ENCODE results near the gene ETV3.

The ETV3 gene

GRCh38 chr1:157139052-157139715 is 989 bp upstream of the ETV3 start:
- Histone ChIP-seq H2AFZ (ENCODE audit: low read depth, low read length) (no peak overlapping the region), H3K9ac (ENCODE audit: low read length) (peak overlapping the region; percentile 82), H3K27me3 (ENCODE audit: low read depth, low read length) (no peaks in the 10 kb centered on the region), H3K4me1 (ENCODE audit: low read length) (peaks cover 61% of the 10 kb centered on the region), H3K4me3 (ENCODE audit: low read length) (peak overlapping the region; percentile 91), H3K79me2 (ENCODE audit: low read length) (peaks cover 48% of the 10 kb centered on the region), H4K20me1 (ENCODE audit: insufficient read depth, low read length) (peaks cover 23% of the 10 kb centered on the region), H3K27ac (ENCODE audit: low read length) (peak overlapping the region; percentile 76), H3K36me3 (replicated peaks; ENCODE audit: low read depth, low read length) (peaks cover 20% of the 10 kb centered on the region), H3K9me3 (ENCODE audit: insufficient read depth, low read length) (no peaks in the 10 kb centered on the region), H3K4me2 (ENCODE audit: low read length) (peak overlapping the region; percentile 89)
- TF ChIP-seq CTCF (IDR thresholded peaks at IDR 0.05; ENCODE audit: low read depth, low read length) (no peak), EZH2phosphoT487 (IDR thresholded peaks at IDR 0.05; ENCODE audit: low read depth) (no peak)

GRCh38 chr1:157137408-157138219 is 581 bp downstream of the ETV3 start:
- H3K79me2 ChIP-seq (ENCODE audit: low read length), result peaks cover 57% of the 10 kb centered on the region
- peak overlapping the region; percentile 76 for H3K27ac ChIP-seq (ENCODE audit: low read length)
- no peak overlapping the region for H2AFZ ChIP-seq (ENCODE audit: low read depth, low read length)
- H3K4me1 ChIP-seq (ENCODE audit: low read length), result peaks cover 52% of the 10 kb centered on the region
- no peaks in the 10 kb centered on the region for H3K9me3 ChIP-seq (ENCODE audit: insufficient read depth, low read length)
- H3K27me3 ChIP-seq (ENCODE audit: low read depth, low read length), result no peaks in the 10 kb centered on the region
- TF ChIP-seq EZH2phosphoT487 (IDR thresholded peaks at IDR 0.05; ENCODE audit: low read depth) (no peak), CTCF (IDR thresholded peaks at IDR 0.05; ENCODE audit: low read depth, low read length) (no peak)
- peak overlapping the region; percentile 89 for H3K4me2 ChIP-seq (ENCODE audit: low read length)
- H3K9ac ChIP-seq (ENCODE audit: low read length), result peak overlapping the region; percentile 82
- peaks cover 23% of the 10 kb centered on the region for H4K20me1 ChIP-seq (ENCODE audit: insufficient read depth, low read length)
- peak overlapping the region; percentile 91 for H3K4me3 ChIP-seq (ENCODE audit: low read length)
- H3K36me3 ChIP-seq (replicated peaks; ENCODE audit: low read depth, low read length), result peaks cover 36% of the 10 kb centered on the region

- TF ChIP-seq EZH2phosphoT487 (IDR thresholded peaks at IDR 0.05; ENCODE audit: low read depth), result no peak
- TF ChIP-seq CTCF (IDR thresholded peaks at IDR 0.05; ENCODE audit: low read depth, low read length), result no peak
- Histone ChIP-seq H3K4me2 (ENCODE audit: low read length) (peak overlapping the region; percentile 89), H3K4me1 (ENCODE audit: low read length) (peaks cover 46% of the 10 kb centered on the region), H3K9me3 (ENCODE audit: insufficient read depth, low read length) (no peaks in the 10 kb centered on the region), H3K79me2 (ENCODE audit: low read length) (peaks cover 61% of the 10 kb centered on the region), H3K4me3 (ENCODE audit: low read length) (peak overlapping the region; percentile 91), H3K9ac (ENCODE audit: low read length) (peak overlapping the region; percentile 82), H3K27me3 (ENCODE audit: low read depth, low read length) (no peaks in the 10 kb centered on the region), H4K20me1 (ENCODE audit: insufficient read depth, low read length) (peaks cover 23% of the 10 kb centered on the region), H2AFZ (ENCODE audit: low read depth, low read length) (no peak overlapping the region), H3K36me3 (replicated peaks; ENCODE audit: low read depth, low read length) (peaks cover 41% of the 10 kb centered on the region), H3K27ac (ENCODE audit: low read length) (peak overlapping the region; percentile 76; the same call in 1 of the 2 replicates)
These were observed 1.2 kb downstream of the ETV3 start for GRCh38 chr1:157137046-157137407.

GRCh38 chr1:157136133-157136532 is 2.1 kb downstream of the ETV3 start:
- TF ChIP-seq CTCF (IDR thresholded peaks at IDR 0.05; ENCODE audit: low read depth, low read length) (0 out of 2 replicates have a peak, but pooled peaks have one; percentile 5), EZH2phosphoT487 (IDR thresholded peaks at IDR 0.05; ENCODE audit: low read depth) (no peak)
- Histone ChIP-seq H3K9ac (ENCODE audit: low read length) (peak overlapping the region; percentile 82), H3K27ac (ENCODE audit: low read length) (no peak overlapping the region), H3K4me1 (ENCODE audit: low read length) (peaks cover 37% of the 10 kb centered on the region), H3K36me3 (replicated peaks; ENCODE audit: low read depth, low read length) (peaks cover 49% of the 10 kb centered on the region), H2AFZ (ENCODE audit: low read depth, low read length) (no peak overlapping the region), H4K20me1 (ENCODE audit: insufficient read depth, low read length) (peaks cover 23% of the 10 kb centered on the region), H3K79me2 (ENCODE audit: low read length) (peaks cover 61% of the 10 kb centered on the region), H3K27me3 (ENCODE audit: low read depth, low read length) (no peaks in the 10 kb centered on the region), H3K9me3 (ENCODE audit: insufficient read depth, low read length) (no peaks in the 10 kb centered on the region), H3K4me3 (ENCODE audit: low read length) (peak overlapping the region; percentile 91), H3K4me2 (ENCODE audit: low read length) (peak overlapping the region; percentile 89)
